BE2C (cell line): ENCODE measurements around the gene SORCS1.

Experiments
- DNase-seq: peaks from one replicate; pipeline ENCODE4 v3.0.0-alpha.2; 2020
- H3K27me3 ChIP-seq: fragments of 250-450 bp; sonication (Bioruptor Pico); 2 replicates; pipeline ENCODE4 v1.5.1; 2020; ENCODE audit warnings: mild to moderate bottlenecking
- H3K36me3 ChIP-seq: fragments of 250-450 bp; sonication (Bioruptor Pico); 2 replicates; pipeline ENCODE4 v1.5.1; 2020; ENCODE audit warnings: mild to moderate bottlenecking
- H3K4me1 ChIP-seq: fragments of 250-450 bp; sonication (Bioruptor Pico); 2 replicates; pipeline ENCODE4 v1.5.1; 2020
- H3K4me3 ChIP-seq: 2 replicates; pipeline ENCODE4 v1.5.1; 2011; ENCODE audit warnings: low read depth, low read length
- H3K9me3 ChIP-seq: fragments of 250-450 bp; sonication (Bioruptor Pico); 2 replicates; pipeline ENCODE4 v1.5.1; 2020
- CTCF ChIP-seq: IDR thresholded peaks from 2 replicates; pipeline ENCODE4 v1.5.1; 2012; ENCODE audit warnings: mild to moderate bottlenecking, low read depth, low read length

SORCS1 gene

GRCh38 chr10:107085665-107086525, 78.6 kb downstream of the SORCS1 start:
- Histone ChIP-seq H3K27me3 (no peaks in the 10 kb centered on the region), H3K4me3 (no peak overlapping the region), H3K9me3 (no peaks in the 10 kb centered on the region), H3K4me1 (peaks cover 2% of the 10 kb centered on the region), H3K36me3 (no peaks in the 10 kb centered on the region)
- no peak for TF ChIP-seq CTCF
- no peak for DNase-seq

GRCh38 chr10:107083388-107084009, 81.0 kb downstream of the SORCS1 start:
- Histone ChIP-seq H3K36me3 (no peaks in the 10 kb centered on the region), H3K4me1 (peaks cover 11% of the 10 kb centered on the region), H3K27me3 (no peaks in the 10 kb centered on the region), H3K9me3 (no peaks in the 10 kb centered on the region), H3K4me3 (no peak overlapping the region)
- no peak for TF ChIP-seq CTCF
- DNase-seq: no peak

GRCh38 chr10:107081644-107082043, 82.9 kb downstream of the SORCS1 start:
- H3K4me1 ChIP-seq: peaks cover 15% of the 10 kb centered on the region
- no peak for TF ChIP-seq CTCF
- no peak for DNase-seq
- no peaks in the 10 kb centered on the region for H3K9me3 ChIP-seq
- no peaks in the 10 kb centered on the region for H3K36me3 ChIP-seq
- H3K27me3 ChIP-seq: no peaks in the 10 kb centered on the region
- H3K4me3 ChIP-seq: no peak overlapping the region

GRCh38 chr10:107075117-107075516, 89.4 kb downstream of the SORCS1 start:
- DNase-seq: no peak
- TF ChIP-seq CTCF: no peak
- H3K4me3 ChIP-seq: no peak overlapping the region

GRCh38 chr10:107072786-107073185, 91.7 kb downstream of the SORCS1 start:
- Histone ChIP-seq H3K9me3 (no peaks in the 10 kb centered on the region), H3K36me3 (no peaks in the 10 kb centered on the region), H3K27me3 (no peaks in the 10 kb centered on the region), H3K4me1 (peaks cover 11% of the 10 kb centered on the region; the same call in 1 of the 2 replicates), H3K4me3 (no peak overlapping the region)
- DNase-seq: peak; percentile 56
- TF ChIP-seq CTCF: no peak

More at GRCh38 chr10:107075117-107075516, 89.4 kb downstream of the SORCS1 start:
- H3K4me1 ChIP-seq: peaks cover 23% of the 10 kb centered on the region
- no peaks in the 10 kb centered on the region for H3K36me3 ChIP-seq
- no peaks in the 10 kb centered on the region for H3K27me3 ChIP-seq
- no peaks in the 10 kb centered on the region for H3K9me3 ChIP-seq

GRCh38 chr10:107072028-107072427, 92.5 kb downstream of the SORCS1 start:
- no peak overlapping the region for H3K4me3 ChIP-seq

More at GRCh38 chr10:107072028-107072427, 92.5 kb downstream of the SORCS1 start:
- Histone ChIP-seq H3K4me1 (peaks cover 11% of the 10 kb centered on the region; the same call in 1 of the 2 replicates), H3K27me3 (no peaks in the 10 kb centered on the region), H3K36me3 (no peaks in the 10 kb centered on the region), H3K9me3 (no peaks in the 10 kb centered on the region)
- DNase-seq: no peak
- no peak for TF ChIP-seq CTCF
